IgD-negative memory B cell (primary cell): ENCODE results near the gene UNK. TPM values are rescaled to one million over a fixed set of nuclear protein-coding genes. Genes with fewer than 3 reads are reported as not detected.
"Not testable (repeated sequence)": the region's sequence is repeated elsewhere in the genome, so short reads cannot be mapped to it uniquely, and the experiment has no call there.

Experiments used
- H3K27ac Mint-ChIP-seq, 3 donors: one replicate each; pipeline ENCODE4 v1.8.0; 2020 to 2022; ENCODE audit warnings: mild to moderate bottlenecking in 3 of 3, mixed read lengths in 3 of 3, moderate library complexity in 1 of 3
- H3K27me3 Mint-ChIP-seq: one replicate; pipeline ENCODE4 v1.8.0; 2021; ENCODE audit warnings: mixed read lengths
- H3K36me3 Mint-ChIP-seq: one replicate; pipeline ENCODE4 v1.8.0; 2020; ENCODE audit warnings: mild to moderate bottlenecking, mixed read lengths
- H3K4me1 Mint-ChIP-seq, 3 donors: one replicate each; pipeline ENCODE4 v1.8.0; 2020 to 2022; ENCODE audit warnings: mixed read lengths in 3 of 3, mild to moderate bottlenecking in 1 of 3
- H3K4me3 Mint-ChIP-seq, 4 donors: one replicate each; pipeline ENCODE4 v1.8.0; 2020 to 2022; ENCODE audit warnings: mild to moderate bottlenecking in 4 of 4, mixed read lengths in 4 of 4, moderate library complexity in 3 of 4
- H3K9me3 Mint-ChIP-seq, 3 donors: one replicate each; pipeline ENCODE4 v1.8.0; 2020 to 2021; ENCODE audit warnings: mixed read lengths in 3 of 3, mild to moderate bottlenecking in 1 of 3
- polyA plus RNA-seq: library from polyadenylated mRNA; unstranded; fragments of 300-500 nt; fragmentation: Illumina TruSeq; gene quantifications from one replicate; pipeline ENCODE4 v1.2.3, GENCODE V29; 2021

Gene UNK
- polyA plus RNA-seq, 1 donor from 2014 or later: 28.6 TPM

- Mint-ChIP-seq H3K27ac (peak overlapping the region; percentile 98 to 100 (median 99)), H3K4me1 (peaks cover 29 to 33% (median 29%) of the 10 kb centered on the region in 3 donors)
These were observed 647 bp downstream of the UNK start for GRCh38 chr17:75785016-75785890.

GRCh38 chr17:75791254-75791653 lies 6.6 kb downstream of the UNK start:
- no peaks in the 10 kb centered on the region for H3K9me3 Mint-ChIP-seq
- H3K4me1 Mint-ChIP-seq: peaks cover 10 to 16% (median 15%) of the 10 kb centered on the region in 3 donors
- peak overlapping the region in 1 of 4 donors; percentile 51 for H3K4me3 Mint-ChIP-seq
- H3K27me3 Mint-ChIP-seq: no peaks in the 10 kb centered on the region
- H3K27ac Mint-ChIP-seq: peak overlapping the region in 1 of 3 donors; percentile 61
- H3K36me3 Mint-ChIP-seq: no peaks in the 10 kb centered on the region

More at GRCh38 chr17:75785016-75785890, 647 bp downstream of the UNK start:
- H3K27me3 Mint-ChIP-seq: peaks cover 1% of the 10 kb centered on the region
- H3K36me3 Mint-ChIP-seq: peaks cover 2% of the 10 kb centered on the region
- H3K4me3 Mint-ChIP-seq: peak overlapping the region; percentile 85 to 97 (median 95)
- peaks cover 0 to 2% (median 0%) of the 10 kb centered on the region in 3 donors for H3K9me3 Mint-ChIP-seq

DNA sequence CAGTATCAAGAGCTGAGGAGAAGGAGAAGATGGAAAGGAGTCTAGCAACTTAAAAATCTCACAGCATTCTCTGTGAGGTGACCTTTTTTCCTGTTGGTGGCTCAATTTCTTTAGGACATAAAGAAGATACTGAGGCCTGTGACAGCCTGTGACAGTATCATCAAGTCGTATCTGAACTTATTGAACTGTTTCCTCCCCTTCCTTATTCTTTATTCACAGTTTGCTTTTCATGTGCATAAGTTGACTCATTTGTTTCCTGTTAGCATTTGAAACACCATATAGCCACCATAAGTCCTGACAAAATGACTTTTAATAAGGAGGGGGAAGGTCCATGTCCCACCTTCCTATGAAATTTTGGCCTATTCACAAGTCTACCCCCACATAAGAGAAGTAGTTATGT lies 8.9 kb downstream of the UNK start:
- H3K27ac Mint-ChIP-seq: no peak overlapping the region
- no peaks in the 10 kb centered on the region for H3K27me3 Mint-ChIP-seq
- no peaks in the 10 kb centered on the region for H3K36me3 Mint-ChIP-seq
- no peaks in the 10 kb centered on the region for H3K9me3 Mint-ChIP-seq
- no peak overlapping the region for H3K4me3 Mint-ChIP-seq
- H3K4me1 Mint-ChIP-seq: peaks cover 2 to 16% (median 9%) of the 10 kb centered on the region in 3 donors

DNA sequence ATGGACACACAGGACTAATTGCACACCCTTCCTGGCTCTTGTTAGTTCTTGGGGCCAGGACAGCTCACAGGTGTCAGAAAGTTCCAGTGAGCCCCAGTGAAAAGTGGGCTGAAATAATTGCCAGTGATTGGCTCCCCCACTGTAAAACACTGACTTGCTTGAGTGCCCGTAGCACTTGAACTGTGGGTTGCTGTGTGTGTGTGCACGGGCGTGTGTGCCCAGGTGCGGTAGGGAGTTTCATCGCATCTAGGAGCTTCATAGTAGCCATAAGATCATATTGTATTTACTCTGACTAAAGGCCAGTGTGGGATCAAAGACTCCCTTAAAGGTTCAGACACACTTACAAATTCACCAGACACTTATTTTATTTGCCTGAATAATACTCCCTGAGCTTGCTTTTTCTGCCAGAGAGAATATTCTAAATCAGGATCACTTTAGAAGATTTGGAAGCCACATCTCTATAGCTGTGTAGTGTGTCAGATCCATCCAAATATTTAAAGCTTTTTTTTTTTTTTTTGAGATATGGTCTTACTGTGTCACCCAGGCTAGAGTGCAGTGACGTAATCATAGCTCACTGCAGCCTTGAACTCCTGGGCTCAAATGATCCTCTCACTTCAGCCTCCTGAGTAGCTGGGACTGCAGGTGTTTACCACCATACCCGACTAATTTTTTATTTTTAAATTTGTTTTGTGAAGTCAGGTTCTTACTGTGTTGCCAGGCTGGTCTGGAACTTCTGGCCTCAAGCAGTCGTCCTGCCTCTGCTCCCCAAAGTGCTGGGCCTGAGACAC lies 11.4 kb downstream of the UNK start:
- Mint-ChIP-seq H3K36me3 (peaks cover 1% of the 10 kb centered on the region), H3K27me3 (no peaks in the 10 kb centered on the region), H3K4me3 (no peak overlapping the region), H3K27ac (peak overlapping the region in 1 of 3 donors; percentile 14), H3K9me3 (no peaks in the 10 kb centered on the region), H3K4me1 (peaks cover 2 to 14% (median 12%) of the 10 kb centered on the region in 3 donors)

GRCh38 chr17:75799402-75799801 lies 14.8 kb downstream of the UNK start:
- no peaks in the 10 kb centered on the region for H3K27me3 Mint-ChIP-seq
- H3K27ac Mint-ChIP-seq: peak overlapping the region in 1 of 3 donors; percentile 76
- H3K9me3 Mint-ChIP-seq: no peaks in the 10 kb centered on the region
- H3K36me3 Mint-ChIP-seq: peaks cover 4% of the 10 kb centered on the region
- no peak overlapping the region for H3K4me3 Mint-ChIP-seq
- peaks cover 2 to 13% (median 9%) of the 10 kb centered on the region in 3 donors for H3K4me1 Mint-ChIP-seq

DNA sequence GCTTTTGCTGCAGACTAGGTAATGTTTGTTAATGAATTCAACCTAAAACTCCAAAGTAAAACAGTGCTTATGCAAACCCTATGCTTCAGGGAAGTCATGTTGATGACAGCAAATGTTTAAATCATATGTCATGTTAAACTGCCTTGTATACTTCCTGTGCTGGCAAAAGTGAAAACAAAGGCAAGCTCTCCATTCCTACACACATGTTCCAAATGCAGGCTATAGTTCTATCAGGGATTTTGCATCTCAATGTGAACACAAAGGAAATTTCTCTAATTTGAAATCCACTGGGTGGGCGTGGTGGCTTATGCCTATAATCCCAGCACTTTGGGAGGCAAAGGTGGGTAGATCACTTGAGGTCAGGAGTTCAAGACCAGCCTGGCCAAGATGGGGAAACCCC lies 19.3 kb downstream of the UNK start:
- Mint-ChIP-seq H3K27ac (peak overlapping the region in 1 of 3 donors; percentile 10), H3K9me3 (no peaks in the 10 kb centered on the region), H3K27me3 (no peaks in the 10 kb centered on the region), H3K4me1 (peaks cover 6 to 16% (median 12%) of the 10 kb centered on the region in 3 donors), H3K4me3 (no peak overlapping the region), H3K36me3 (peaks cover 4% of the 10 kb centered on the region)

- H3K27me3 Mint-ChIP-seq: no peaks in the 10 kb centered on the region
- H3K4me1 Mint-ChIP-seq: peaks cover 9 to 13% (median 12%) of the 10 kb centered on the region in 3 donors
- H3K27ac Mint-ChIP-seq: peak overlapping the region in 1 of 3 donors; percentile 62
- H3K4me3 Mint-ChIP-seq: no peak overlapping the region
- no peaks in the 10 kb centered on the region for H3K9me3 Mint-ChIP-seq
- H3K36me3 Mint-ChIP-seq: peaks cover 3% of the 10 kb centered on the region
These were observed 22.4 kb downstream of the UNK start for GRCh38 chr17:75806822-75807500.

DNA sequence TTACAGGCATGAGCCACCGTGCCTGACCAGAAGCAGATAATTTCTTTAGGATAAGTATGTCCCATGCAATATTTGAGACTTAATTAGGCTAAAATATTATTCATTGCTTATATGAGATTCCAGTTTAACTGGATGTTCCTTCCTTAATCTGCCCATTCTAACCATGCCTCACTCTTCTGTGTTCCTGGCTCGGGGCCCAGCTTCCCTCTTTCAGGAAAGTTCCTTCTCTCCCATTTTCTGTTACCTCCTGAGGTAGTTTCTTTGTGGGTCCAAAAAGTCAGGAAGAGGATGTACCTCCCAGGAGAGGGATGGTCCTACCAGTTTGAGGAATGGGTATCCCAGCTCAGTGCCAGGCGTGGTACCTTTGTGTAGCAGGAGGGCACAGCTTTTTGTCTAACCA lies 23.3 kb downstream of the UNK start:
- Mint-ChIP-seq H3K36me3 (peaks cover 3% of the 10 kb centered on the region), H3K27ac (peak overlapping the region in 2 of 3 donors; percentile 47 to 55), H3K4me3 (no peak overlapping the region), H3K27me3 (no peaks in the 10 kb centered on the region), H3K4me1 (peaks cover 9 to 13% (median 12%) of the 10 kb centered on the region in 3 donors), H3K9me3 (no peaks in the 10 kb centered on the region)

DNA sequence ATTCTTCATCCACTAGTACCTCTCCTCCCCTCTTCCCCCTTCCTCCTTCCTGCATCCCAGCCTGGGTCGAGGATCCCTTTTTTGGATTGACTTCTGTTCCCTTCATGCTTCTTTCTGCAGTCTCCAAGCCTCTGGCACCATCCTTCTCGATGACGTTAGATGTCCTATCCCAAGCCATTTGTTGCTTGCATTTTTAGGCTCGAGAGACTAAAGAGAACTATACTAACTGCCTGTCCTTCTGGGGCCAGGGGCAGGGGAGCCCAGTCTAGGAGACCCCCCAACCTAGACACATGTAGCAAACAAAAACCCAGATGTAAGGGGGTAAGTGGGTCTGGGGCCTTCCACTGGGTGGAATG lies 23.9 kb downstream of the UNK start:
- no peaks in the 10 kb centered on the region for H3K9me3 Mint-ChIP-seq
- no peaks in the 10 kb centered on the region for H3K27me3 Mint-ChIP-seq
- H3K4me3 Mint-ChIP-seq: no peak overlapping the region
- H3K27ac Mint-ChIP-seq: peak overlapping the region in 2 of 3 donors; percentile 20 to 47
- peaks cover under 1% of the 10 kb centered on the region for H3K36me3 Mint-ChIP-seq
- H3K4me1 Mint-ChIP-seq: peaks cover 9 to 12% (median 10%) of the 10 kb centered on the region in 3 donors

DNA sequence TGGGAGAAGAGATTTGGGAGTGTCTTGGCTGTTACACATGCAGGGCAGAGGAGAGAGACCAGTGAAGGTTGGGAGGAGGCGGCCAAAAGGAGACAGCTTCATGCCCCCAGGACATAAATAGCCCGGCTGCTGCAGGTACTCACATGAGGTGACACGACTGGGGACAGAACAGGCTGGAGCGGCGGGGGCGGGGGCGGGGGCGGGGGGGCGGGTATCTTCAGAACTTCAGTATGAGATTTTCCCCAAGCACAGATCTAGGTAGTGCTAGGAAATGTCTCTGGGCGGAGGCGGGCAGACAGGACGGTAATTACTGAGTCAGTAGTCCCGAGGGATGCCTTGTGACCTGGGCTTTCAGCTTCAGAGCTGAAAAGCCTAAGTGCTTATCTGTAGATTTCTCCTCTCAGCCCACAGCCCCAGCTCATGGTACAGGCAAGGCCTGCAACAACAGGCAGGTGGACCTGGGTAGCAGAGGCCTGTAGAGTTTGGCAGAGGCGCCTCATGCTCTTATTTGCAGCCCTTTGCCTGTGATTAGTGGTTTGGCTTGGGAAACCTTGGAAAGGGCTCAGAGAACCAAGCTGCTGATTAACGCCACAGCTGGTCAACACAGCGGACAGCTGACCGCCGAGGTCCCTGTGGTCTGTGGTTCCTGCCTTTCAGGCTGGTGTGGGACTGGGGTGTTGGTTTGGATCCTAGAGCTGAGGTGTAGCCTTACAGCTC lies 24.5 kb downstream of the UNK start:
- Mint-ChIP-seq H3K27ac (peak overlapping the region in 1 of 3 donors; percentile 47), H3K4me1 (peaks cover 5 to 11% (median 7%) of the 10 kb centered on the region in 3 donors), H3K4me3 (peak overlapping the region in 1 of 4 donors; percentile 47)

GRCh38 chr17:75809631-75810111 lies 25.1 kb downstream of the UNK start:
- peaks cover 5 to 11% (median 7%) of the 10 kb centered on the region in 3 donors for H3K4me1 Mint-ChIP-seq
- no peak overlapping the region for H3K4me3 Mint-ChIP-seq
- no peak overlapping the region for H3K27ac Mint-ChIP-seq
- no peaks in the 10 kb centered on the region for H3K9me3 Mint-ChIP-seq
- H3K36me3 Mint-ChIP-seq: no peaks in the 10 kb centered on the region
- no peaks in the 10 kb centered on the region for H3K27me3 Mint-ChIP-seq

More for the DNA sequence above, 24.5 kb downstream of the UNK start:
- Mint-ChIP-seq H3K27me3 (no peaks in the 10 kb centered on the region), H3K36me3 (no peaks in the 10 kb centered on the region), H3K9me3 (no peaks in the 10 kb centered on the region)

- Mint-ChIP-seq H3K36me3 (no peaks in the 10 kb centered on the region), H3K27me3 (no peaks in the 10 kb centered on the region), H3K9me3 (no peaks in the 10 kb centered on the region), H3K27ac (no peak overlapping the region), H3K4me1 (peaks cover 5 to 11% (median 7%) of the 10 kb centered on the region in 3 donors), H3K4me3 (no peak overlapping the region)
These were observed 25.6 kb downstream of the UNK start for GRCh38 chr17:75810216-75810615.

DNA sequence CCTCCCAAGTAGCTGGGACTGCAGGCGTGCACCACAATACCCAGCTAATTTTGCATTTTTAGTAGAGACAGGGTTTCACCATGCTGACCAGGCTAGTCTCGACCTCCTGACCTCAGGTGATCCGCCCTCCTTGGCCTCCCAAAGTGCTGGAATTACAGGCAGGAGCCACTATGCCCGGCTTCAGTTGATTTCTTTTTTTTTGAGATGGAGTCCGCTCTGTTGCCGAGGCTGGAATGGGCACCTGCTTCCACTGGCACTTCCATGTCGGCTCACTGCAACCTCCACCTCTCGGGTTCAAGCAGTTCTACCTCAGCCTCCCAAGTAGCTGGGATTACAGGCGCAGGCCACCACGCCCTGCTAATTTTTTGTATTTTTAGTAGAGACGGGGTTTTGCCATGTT lies 26.1 kb downstream of the UNK start:
- not testable (repeated sequence) for H3K27ac Mint-ChIP-seq, H3K36me3 Mint-ChIP-seq, H3K9me3 Mint-ChIP-seq, H3K27me3 Mint-ChIP-seq, H3K4me3 Mint-ChIP-seq
- H3K4me1 Mint-ChIP-seq: peaks cover 5 to 11% (median 7%) of the 10 kb centered on the region in 3 donors

DNA sequence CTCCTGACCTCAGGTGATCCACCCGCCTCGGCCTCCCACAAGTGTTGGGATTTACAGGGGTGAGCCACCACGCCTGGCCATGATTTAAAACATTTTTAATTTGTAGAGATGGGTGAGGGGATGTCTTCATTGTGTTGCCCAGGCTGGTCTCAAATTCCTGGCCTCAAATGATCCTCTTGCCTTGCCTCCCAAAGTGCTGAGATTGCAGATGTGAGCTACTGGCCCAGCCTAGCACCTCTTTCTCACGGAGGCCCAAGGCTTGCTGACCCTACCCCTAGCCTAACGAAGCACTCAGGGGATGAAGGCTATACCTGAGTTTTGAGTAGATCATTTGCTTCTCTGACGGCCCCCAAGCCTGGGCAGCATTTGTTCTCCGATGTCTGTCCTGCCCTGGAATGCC lies 26.6 kb downstream of the UNK start:
- Mint-ChIP-seq H3K9me3 (no peaks in the 10 kb centered on the region), H3K27me3 (no peaks in the 10 kb centered on the region), H3K36me3 (no peaks in the 10 kb centered on the region), H3K27ac (no peak overlapping the region), H3K4me1 (peaks cover 5 to 11% (median 7%) of the 10 kb centered on the region in 3 donors), H3K4me3 (no peak overlapping the region)
